Dendritic cell treated with granulocyte-macrophage colony-stimulating factor and Interleukin-4, amounts not matched to agents 40 ng/mL and 50 ng/mL, for 4 days (primary cell): Measurements from ENCODE around the gene PRKAG1.
"Not testable (repeated sequence)": the region's sequence is repeated elsewhere in the genome, so short reads cannot be mapped to it uniquely, and the experiment has no call there.

Source experiments
- H3K27ac Mint-ChIP-seq: one replicate; pipeline ENCODE4 v1.8.0; 2022; ENCODE audit warnings: mild to moderate bottlenecking, mixed read lengths
- H3K27me3 Mint-ChIP-seq: one replicate; pipeline ENCODE4 v1.8.0; 2022; ENCODE audit warnings: mild to moderate bottlenecking, mixed read lengths
- H3K36me3 Mint-ChIP-seq: one replicate; pipeline ENCODE4 v1.8.0; 2022; ENCODE audit warnings: low read depth, mixed read lengths
- H3K4me1 Mint-ChIP-seq: one replicate; pipeline ENCODE4 v1.8.0; 2022; ENCODE audit warnings: low read depth, mixed read lengths
- H3K4me3 Mint-ChIP-seq: one replicate; pipeline ENCODE4 v1.8.0; 2022; ENCODE audit warnings: mild to moderate bottlenecking, moderate library complexity, mixed read lengths
- H3K9me3 Mint-ChIP-seq: one replicate; pipeline ENCODE4 v1.8.0; 2022; ENCODE audit warnings: mixed read lengths
- intact Hi-C: fragments of 100-400 bp; cut with micrococcal nuclease; formaldehyde crosslinking; loops from one replicate; pipeline ENCODE4 v1.15.0; 2022

PRKAG1 gene

DNA sequence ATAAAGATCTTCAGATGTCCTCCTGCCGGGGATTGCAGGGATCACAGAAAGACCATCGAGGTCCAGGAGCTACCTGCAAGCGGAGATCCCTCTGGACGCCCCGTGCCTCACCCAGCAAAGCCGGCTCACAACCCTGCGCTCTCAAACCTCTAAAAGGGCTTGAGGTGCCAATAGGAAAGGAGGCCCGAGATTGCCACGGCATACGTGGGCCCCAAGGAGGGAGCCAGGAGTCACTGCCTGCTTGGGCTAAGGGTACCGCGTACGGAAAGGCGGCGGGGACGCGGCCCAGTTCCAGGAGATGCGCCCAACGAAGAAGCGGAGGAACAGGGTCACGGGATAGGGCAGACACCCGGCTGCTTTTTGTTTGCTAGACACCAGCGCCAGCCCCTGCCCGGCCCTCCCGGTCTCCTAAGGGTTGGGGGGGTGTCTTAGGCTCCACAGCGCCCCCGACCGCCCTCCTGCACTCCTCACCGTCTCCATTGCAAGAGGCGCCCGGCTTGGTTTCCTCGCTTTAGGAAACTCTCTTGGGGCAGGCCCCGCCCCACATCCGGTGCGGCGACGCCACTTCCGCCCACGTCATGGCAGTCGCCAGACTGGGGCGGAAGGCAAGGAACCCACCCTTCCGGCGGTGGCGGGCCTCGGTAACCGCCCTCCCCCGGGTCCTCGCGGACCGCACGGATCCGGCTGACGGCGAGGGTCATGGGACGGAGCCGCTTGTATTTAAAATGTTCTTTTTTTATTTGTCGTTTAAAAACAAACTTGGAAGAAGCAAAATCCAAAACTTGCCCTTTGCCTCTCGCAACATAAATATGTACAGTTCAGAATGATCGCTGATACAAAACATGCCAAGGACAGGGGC is at the start of gene PRKAG1:
Gene PRKAG1 (minus strand): TSS at position 516 of the 859 bp plus-strand sequence. CDS start 36 bp downstream, at position 480.
- H3K4me1 Mint-ChIP-seq = peaks cover 44% of the 10 kb centered on the region
- H3K4me3 Mint-ChIP-seq = peak within 1 kb of the TSS; percentile 91
- no peaks in the 10 kb centered on the region for H3K27me3 Mint-ChIP-seq
- peak within 1 kb of the TSS; percentile 99 for H3K27ac Mint-ChIP-seq
- no peaks in the 10 kb centered on the region for H3K9me3 Mint-ChIP-seq
- intact Hi-C loops = loop anchor here (1.0 to 2.0 kb wide), 2 partner anchors 22 to 38 kb away; no protein-coding TSS in a partner anchor
- H3K36me3 Mint-ChIP-seq = peaks cover 52% of the 10 kb centered on the region

DNA sequence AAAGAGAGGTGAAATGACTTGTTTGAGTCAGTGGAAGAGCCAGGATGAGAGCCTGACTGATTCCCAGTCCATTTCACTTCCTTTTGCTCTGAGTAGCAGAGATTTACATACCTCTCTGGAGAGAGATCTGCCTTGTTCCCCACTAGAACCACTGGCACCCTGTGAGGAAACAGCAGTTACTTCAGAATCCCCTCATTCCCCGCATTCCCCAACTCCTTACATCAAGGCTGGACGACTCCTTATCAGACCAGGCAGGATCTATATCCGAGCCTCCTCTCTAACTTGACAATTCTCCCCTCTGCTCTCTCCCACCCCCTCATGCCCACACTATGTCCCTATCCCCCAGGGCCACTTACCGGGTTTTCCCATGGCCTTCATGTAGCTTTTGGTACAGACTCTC is 47.5 kb upstream of the PRKAG1 start:
- Mint-ChIP-seq H3K9me3 (no peaks in the 10 kb centered on the region), H3K36me3 (peaks cover 7% of the 10 kb centered on the region), H3K4me3 (no peak overlapping the region), H3K4me1 (peaks cover 33% of the 10 kb centered on the region), H3K27ac (no peak overlapping the region), H3K27me3 (no peaks in the 10 kb centered on the region)
- intact Hi-C loops = no loop called here

DNA sequence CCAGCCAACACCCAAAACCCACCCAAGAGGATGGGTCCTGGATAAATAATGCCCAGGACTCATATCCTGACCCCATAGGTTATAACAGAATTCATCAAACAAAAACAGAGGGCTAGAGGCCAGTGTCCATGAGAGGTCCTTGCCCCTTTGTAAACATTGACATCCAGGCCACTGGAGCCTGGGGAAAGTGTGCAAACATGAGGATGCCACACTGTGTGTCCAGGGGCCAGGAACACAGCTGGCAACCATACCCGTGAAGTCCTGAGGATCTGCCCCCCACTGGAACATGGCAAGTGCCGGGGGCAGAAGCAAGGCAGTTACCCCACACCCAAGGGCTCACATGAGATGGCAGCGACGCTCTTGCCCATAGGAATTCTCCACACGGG is 46.2 kb upstream of the PRKAG1 start:
- Mint-ChIP-seq H3K36me3 (peaks cover 13% of the 10 kb centered on the region), H3K27ac (no peak overlapping the region), H3K27me3 (no peaks in the 10 kb centered on the region), H3K4me1 (peaks cover 30% of the 10 kb centered on the region), H3K9me3 (no peaks in the 10 kb centered on the region), H3K4me3 (no peak overlapping the region)
- intact Hi-C loops = loop anchor here (2.0 to 5.0 kb wide), 3 partner anchors 34 to 278 kb away; partner anchors contain the start of gene TUBA1A

DNA sequence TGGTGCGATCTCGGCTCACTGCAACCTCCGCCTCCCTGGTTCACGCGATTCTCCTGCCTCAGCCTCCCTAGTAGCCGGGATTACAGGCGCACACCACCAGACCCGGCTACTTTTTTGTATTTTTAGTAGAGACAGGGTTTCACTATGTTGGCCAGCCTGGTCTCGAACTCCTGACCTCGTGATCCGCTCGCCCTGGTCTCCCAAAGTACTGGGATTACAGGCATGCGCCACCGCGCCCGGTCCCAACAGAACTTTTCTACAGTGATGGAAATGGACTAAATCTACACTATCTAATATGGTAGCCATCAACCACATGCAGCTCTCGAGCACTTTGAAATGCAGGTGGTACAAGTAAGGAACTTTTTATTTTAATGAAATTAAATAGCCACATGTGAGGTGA is 43.3 kb upstream of the PRKAG1 start:
- not testable (repeated sequence) for H3K4me3 Mint-ChIP-seq, H3K27ac Mint-ChIP-seq, H3K9me3 Mint-ChIP-seq, H3K27me3 Mint-ChIP-seq
- Mint-ChIP-seq H3K36me3 (peaks cover 27% of the 10 kb centered on the region), H3K4me1 (peaks cover 42% of the 10 kb centered on the region)
- intact Hi-C loops = loop anchor here (2.0 to 5.0 kb wide), 3 partner anchors 125 to 280 kb away; partner anchors contain the start of gene TUBA1A

DNA sequence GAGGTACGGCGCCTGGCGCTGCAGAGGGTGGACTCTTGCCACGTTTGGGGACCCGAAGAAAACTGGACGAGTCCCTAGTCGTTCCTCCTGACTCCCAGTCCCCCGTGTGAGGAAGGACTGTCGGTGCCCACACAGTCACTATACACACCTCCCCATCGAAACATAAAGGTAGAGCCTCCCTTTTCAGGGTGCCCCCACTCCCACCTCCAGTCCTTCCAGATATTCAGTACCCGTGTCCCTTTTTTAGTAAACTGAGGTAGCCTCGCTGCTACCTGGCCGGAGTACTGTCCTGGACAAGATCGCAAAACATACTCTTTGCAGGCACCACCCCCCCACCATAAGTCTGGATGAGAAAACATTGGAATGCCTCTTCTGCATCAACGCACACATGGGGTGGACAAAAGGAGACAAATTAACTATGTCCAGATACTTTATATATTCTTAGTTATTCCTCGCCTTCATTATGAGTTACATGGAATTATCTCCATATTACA is 42.6 kb upstream of the PRKAG1 start:
- Mint-ChIP-seq H3K4me3 (peak overlapping the region; percentile 95), H3K9me3 (no peaks in the 10 kb centered on the region), H3K27me3 (no peaks in the 10 kb centered on the region), H3K36me3 (peaks cover 30% of the 10 kb centered on the region), H3K27ac (peak overlapping the region; percentile 98), H3K4me1 (peaks cover 49% of the 10 kb centered on the region)
- intact Hi-C loops = loop anchor here (2.0 to 5.0 kb wide), 3 partner anchors 126 to 281 kb away; partner anchors contain the start of gene TUBA1A

DNA sequence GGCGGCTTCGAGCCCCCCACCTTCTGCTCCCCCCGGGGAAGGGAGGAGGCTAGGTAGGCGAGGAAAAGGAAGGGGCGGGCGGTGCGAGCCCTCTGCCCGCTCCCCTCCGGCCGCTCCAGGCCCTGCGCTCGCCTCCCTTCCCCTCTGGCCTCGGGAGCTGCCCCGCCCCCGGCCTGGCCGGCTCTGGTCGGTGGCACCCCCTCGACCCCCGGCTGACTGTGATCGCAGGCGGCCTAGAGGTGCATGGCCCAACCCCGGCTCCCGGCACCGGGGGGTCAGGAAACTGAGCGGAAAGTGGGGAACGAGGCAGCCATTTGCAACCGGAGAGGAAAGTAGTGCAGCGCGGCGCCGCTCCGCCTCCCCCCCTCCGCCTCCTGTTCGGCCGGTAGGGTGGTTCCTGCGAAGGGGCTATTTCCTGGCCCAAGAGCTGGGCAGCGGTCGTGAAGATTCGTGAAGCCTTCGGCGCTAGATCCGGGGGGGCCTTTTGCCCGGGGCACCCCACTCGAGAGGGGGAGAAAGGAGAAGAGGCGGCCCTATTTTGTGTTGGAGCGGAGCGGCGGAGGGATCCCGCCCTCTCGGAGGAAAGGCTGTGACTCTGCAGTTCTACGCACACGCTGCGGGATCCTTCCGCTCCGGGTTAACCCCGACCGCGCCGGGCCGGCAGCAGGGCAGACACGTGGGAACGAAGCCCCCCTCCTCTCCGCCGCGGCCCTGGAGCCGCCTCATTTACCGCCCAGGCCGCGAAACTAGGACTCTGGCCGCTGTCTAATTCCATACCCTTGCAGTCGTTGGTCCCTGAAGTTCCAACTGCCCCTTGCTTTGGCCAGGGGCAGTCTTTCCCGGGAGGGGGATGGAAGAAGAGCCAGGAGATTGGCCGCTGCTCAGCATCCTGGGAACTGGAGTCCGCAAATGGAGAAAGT is 41.9 kb upstream of the PRKAG1 start, which contains the start of gene KMT2D:
Gene KMT2D (minus strand): TSS at position 558 of the 920 bp plus-strand sequence. CDS start 5,470 bp downstream, outside the sequence.
- Mint-ChIP-seq H3K9me3 (no peaks in the 10 kb centered on the region), H3K4me1 (peaks cover 56% of the 10 kb centered on the region), H3K4me3 (peak within 1 kb of the TSS; percentile 95), H3K36me3 (peaks cover 37% of the 10 kb centered on the region), H3K27ac (peak within 1 kb of the TSS; percentile 98), H3K27me3 (no peaks in the 10 kb centered on the region)
- intact Hi-C loops = loop anchor here (2.0 to 5.0 kb wide), 3 partner anchors 127 to 282 kb away; partner anchors contain the start of gene TUBA1A

DNA sequence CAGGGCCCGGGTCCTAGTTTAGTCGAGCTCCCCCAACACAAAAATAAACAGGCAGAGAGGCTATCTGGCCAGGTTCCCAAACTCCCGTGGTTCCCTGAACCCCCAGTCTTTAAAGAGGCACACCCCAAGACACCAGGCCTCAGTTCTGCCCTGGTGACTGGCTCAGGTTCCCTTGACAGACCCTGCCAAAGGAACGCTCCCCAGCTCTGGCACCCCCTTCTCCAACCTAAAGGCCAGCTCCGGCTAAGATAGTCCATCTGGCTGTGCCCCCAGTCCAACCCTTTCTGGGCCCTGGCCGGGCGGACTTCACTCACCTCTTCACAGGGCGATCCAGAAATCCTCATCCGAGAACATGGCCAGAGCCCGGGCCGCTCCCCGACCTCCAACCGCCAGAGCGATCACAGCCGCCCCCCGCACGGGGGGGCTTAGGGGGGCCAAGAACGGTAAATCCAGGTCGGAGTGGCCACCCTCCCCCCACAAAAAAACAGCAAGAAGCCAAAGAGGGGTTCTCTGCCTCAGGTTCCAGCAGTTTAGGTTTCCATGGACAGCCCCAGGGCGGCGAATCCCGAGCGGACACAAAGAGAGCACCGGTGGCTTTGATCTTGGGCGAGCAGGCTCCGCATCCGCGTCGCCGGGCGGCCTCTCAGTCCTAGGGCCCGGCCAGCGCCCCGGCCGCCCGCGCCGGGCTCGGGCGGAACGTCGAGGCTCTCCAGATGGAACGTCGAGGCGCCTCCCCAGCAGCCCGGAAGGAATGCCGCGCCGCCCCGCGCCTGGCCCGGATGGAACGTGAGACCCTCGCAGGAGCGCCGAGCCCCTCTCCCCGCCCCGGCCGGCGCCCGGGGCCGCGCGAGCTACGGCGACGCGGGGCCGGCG is 41.0 kb upstream of the PRKAG1 start:
- Mint-ChIP-seq H3K9me3 (no peaks in the 10 kb centered on the region), H3K27me3 (no peaks in the 10 kb centered on the region), H3K4me3 (peak overlapping the region; percentile 95), H3K4me1 (peaks cover 64% of the 10 kb centered on the region), H3K36me3 (peaks cover 47% of the 10 kb centered on the region), H3K27ac (peak overlapping the region; percentile 98)
- intact Hi-C loops = loop anchor here (2.0 to 5.0 kb wide), 3 partner anchors 128 to 283 kb away; partner anchors contain the start of gene TUBA1A

DNA sequence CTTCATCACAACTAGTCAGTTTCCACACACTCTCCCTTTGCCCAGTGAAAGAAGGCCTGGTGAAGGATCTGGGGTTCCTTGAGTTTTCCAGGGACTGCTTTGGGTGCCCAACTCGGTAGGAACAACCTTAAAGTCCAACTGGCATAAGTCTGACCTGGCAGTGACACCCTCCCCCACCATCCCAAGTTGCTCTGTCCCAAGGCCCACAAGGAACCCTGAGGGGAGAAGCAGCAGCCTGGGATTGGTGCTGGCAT is 40.4 kb upstream of the PRKAG1 start:
- H3K36me3 Mint-ChIP-seq = peaks cover 52% of the 10 kb centered on the region
- intact Hi-C loops = no loop called here
- peak overlapping the region; percentile 98 for H3K27ac Mint-ChIP-seq
- no peaks in the 10 kb centered on the region for H3K9me3 Mint-ChIP-seq
- H3K4me3 Mint-ChIP-seq = peak overlapping the region; percentile 95
- H3K4me1 Mint-ChIP-seq = peaks cover 59% of the 10 kb centered on the region
- no peaks in the 10 kb centered on the region for H3K27me3 Mint-ChIP-seq

DNA sequence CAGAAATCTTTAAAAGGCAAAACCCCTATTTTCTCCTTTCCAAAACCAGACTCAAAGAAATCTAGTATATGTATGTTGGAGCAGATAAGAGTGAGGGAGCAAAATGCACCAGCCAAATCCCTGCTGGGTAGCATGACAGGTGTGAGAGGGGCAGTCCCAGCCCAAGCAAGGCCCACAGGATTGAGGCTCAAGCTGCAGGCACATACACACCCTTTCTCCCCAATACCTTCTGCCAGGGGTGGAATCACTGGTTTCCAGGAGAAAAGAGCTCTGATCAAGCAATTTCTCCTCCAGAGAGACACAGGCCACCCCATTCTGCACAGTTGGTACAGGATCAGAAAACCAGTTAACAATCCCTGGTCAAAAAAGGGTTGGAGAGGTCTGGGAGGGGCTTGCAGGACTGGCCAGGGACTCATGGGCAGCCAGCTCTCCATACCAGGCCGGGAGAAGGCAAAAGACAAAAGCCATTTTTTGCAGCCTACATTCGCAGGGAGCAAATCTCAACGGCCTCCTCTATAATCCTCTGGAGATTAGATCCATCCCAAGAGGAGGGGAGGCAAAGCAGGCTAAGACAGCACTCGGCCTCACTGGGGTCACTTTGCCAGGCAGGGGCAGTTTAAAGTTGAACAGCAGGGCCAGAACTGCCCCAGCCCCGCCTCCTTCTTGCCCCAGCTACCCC is 39.9 kb upstream of the PRKAG1 start:
- intact Hi-C loops = no loop called here
- no peaks in the 10 kb centered on the region for H3K27me3 Mint-ChIP-seq
- H3K9me3 Mint-ChIP-seq = no peaks in the 10 kb centered on the region
- peak overlapping the region; percentile 98 for H3K27ac Mint-ChIP-seq
- H3K4me3 Mint-ChIP-seq = peak overlapping the region; percentile 95
- H3K4me1 Mint-ChIP-seq = peaks cover 55% of the 10 kb centered on the region
- peaks cover 57% of the 10 kb centered on the region for H3K36me3 Mint-ChIP-seq

DNA sequence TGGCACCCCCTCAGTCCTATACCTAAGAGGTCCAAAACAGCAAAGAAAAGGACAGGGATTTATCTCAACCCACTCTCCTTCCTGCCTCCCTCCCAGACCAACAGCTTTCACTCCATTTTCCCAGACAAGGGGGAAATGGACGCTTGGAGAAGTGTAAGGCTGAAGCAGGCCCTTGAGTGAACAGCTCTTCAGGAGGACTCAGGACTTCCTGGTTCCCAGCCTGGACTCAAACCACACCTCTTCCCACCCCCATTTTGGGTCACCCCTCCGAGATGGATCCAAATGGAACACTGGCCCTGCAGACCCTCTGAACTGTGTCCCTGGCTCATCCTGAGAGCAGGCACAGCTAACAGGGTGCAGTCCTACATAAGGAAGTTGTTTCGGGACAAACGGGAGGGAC is 39.3 kb upstream of the PRKAG1 start:
- intact Hi-C loops = loop anchor here (2.0 kb wide), 1 partner anchor 39 kb away; the partner anchor contains the start of gene PRKAG1

DNA sequence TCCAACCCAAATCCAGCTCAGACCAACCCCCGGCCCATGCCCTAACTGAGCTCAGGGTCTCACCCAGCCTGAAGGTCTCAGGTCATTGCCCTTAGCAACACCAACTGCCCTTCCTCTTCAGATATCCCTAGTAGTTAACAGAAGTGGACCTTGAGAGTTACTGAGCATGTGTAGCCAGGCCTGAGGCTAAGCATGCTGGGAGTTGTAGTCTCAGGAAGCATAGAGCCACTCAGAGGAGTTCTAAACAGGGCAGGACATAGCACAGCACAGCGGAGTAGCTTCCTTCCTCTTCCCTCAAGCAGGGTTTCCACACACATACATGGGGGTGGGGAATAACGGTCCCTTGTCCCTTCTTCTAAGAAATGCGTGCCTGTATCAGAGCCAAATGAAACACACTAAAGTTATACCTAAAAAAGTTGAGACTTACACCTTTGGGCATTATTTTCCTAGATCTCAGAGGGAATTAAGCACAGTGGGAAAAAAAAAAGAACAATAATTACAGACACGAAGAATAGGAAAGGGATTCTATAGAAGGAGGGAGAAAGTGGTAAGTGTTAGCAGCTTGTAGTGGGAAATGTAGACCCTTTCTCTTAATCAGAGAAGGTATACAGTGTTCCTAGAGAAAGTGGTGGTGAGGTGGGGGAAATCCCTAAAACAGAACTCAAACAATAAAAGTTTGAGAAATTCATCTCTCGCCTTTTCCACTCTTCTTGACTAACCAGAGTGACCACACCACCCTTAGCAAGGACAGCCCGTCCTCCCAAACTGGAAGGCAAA is 37.6 kb upstream of the PRKAG1 start:
- peak overlapping the region; percentile 98 for H3K27ac Mint-ChIP-seq
- no peaks in the 10 kb centered on the region for H3K27me3 Mint-ChIP-seq
- H3K9me3 Mint-ChIP-seq = no peaks in the 10 kb centered on the region
- peaks cover 50% of the 10 kb centered on the region for H3K4me1 Mint-ChIP-seq
- H3K4me3 Mint-ChIP-seq = peak overlapping the region; percentile 95
- intact Hi-C loops = loop anchor here (2.0 kb wide), 1 partner anchor 37 kb away; the partner anchor contains the start of gene PRKAG1
- peaks cover 81% of the 10 kb centered on the region for H3K36me3 Mint-ChIP-seq

More for the DNA sequence above, 39.3 kb upstream of the PRKAG1 start:
- H3K27me3 Mint-ChIP-seq = no peaks in the 10 kb centered on the region
- H3K9me3 Mint-ChIP-seq = no peaks in the 10 kb centered on the region
- peaks cover 63% of the 10 kb centered on the region for H3K36me3 Mint-ChIP-seq
- peaks cover 55% of the 10 kb centered on the region for H3K4me1 Mint-ChIP-seq
- peak overlapping the region; percentile 98 for H3K27ac Mint-ChIP-seq
- peak overlapping the region; percentile 95 for H3K4me3 Mint-ChIP-seq

DNA sequence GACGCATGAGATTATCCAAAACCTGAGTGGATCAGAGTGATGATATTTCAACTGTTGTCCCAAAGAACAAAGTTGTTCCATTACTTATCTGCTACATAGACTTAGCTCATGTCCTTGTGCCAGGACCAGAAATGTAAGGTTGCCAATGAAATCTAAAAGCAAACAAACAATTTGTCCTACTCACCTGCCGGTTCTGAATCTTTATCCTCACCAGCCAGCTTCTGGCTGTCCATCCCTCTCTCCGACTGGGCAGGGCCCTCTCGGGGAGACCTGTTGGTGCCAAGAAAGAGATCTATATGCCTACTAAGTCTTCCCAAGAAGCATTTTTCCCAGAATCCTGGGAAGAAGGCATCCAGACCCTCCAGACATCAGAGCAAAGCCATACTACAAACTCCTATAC is 36.5 kb upstream of the PRKAG1 start:
- Mint-ChIP-seq H3K27ac (peak overlapping the region; percentile 8), H3K27me3 (no peaks in the 10 kb centered on the region), H3K4me1 (peaks cover 48% of the 10 kb centered on the region), H3K9me3 (no peaks in the 10 kb centered on the region), H3K36me3 (peaks cover 85% of the 10 kb centered on the region), H3K4me3 (no peak overlapping the region)
- intact Hi-C loops = no loop called here
